ENCODE results near the gene COX14. TPM values are rescaled to one million over a fixed set of nuclear protein-coding genes. Genes with fewer than 3 reads are reported as not detected.

Gene COX14
- total and polyA plus RNA-seq, 5 experiments from 2014 or later: 43.4 to 317 (median 266) TPM

- DNase-seq (no peak), ATAC-seq (no peak)
- POLR2A ChIA-PET: interaction anchor here (0.6 to 5.0 kb wide), 26 partner anchors 8 to 1127 kb away, joined by 3 to 73 read pairs (median 6); partner anchors contain the start of genes ATF1, CERS5, DAZAP2 and GPD1
- Mint-ChIP-seq H3K4me1 (peaks cover 9 to 49% (median 34%) of the 10 kb centered on the region in 4 donors), H3K4me3 (peak overlapping the region; percentile 94 to 99 (median 98)), H3K36me3 (peaks cover 0 to 20% (median 0%) of the 10 kb centered on the region in 3 donors), H3K9me3 (no peaks in the 10 kb centered on the region), H3K27me3 (no peaks in the 10 kb centered on the region), H3K27ac (peak overlapping the region; percentile 90 to 99 (median 98))
These were observed 692 bp upstream of the COX14 start for GRCh38 chr12:50111395-50111692.

- peak in 1 of 10 donors; percentile 6 for DNase-seq
- H3K4me1 Mint-ChIP-seq: peaks cover 12 to 60% (median 46%) of the 10 kb centered on the region in 4 donors
These were observed 601 bp downstream of the COX14 start for GRCh38 chr12:50112456-50113218.

GRCh38 chr12:50117057-50117622, 5.1 kb downstream of the COX14 start:
- Mint-ChIP-seq H3K9me3 (no peaks in the 10 kb centered on the region), H3K36me3 (peaks cover 0 to 70% (median 5%) of the 10 kb centered on the region in 3 donors), H3K27me3 (no peaks in the 10 kb centered on the region), H3K4me1 (peaks cover 21 to 72% (median 55%) of the 10 kb centered on the region in 4 donors), H3K4me3 (peak overlapping the region in 9 of 10 donors; percentile 14 to 76 (median 55)), H3K27ac (peak overlapping the region in 6 of 10 donors; percentile 6 to 85 (median 46))
- DNase-seq (no peak), ATAC-seq (no peak)
- POLR2A ChIA-PET: interaction anchor here (0.5 to 2.5 kb wide), 3 partner anchors 10 to 99 kb away, joined by 3 to 7 read pairs (median 4); no protein-coding TSS in a partner anchor

More at GRCh38 chr12:50112456-50113218, 601 bp downstream of the COX14 start:
- no peaks in the 10 kb centered on the region for H3K27me3 Mint-ChIP-seq
- H3K27ac Mint-ChIP-seq: peak overlapping the region; percentile 94 to 99 (median 98)
- no peak for ATAC-seq
- no peaks in the 10 kb centered on the region for H3K9me3 Mint-ChIP-seq
- H3K4me3 Mint-ChIP-seq: peak overlapping the region; percentile 94 to 99 (median 98)
- POLR2A ChIA-PET: interaction anchor here (0.6 to 5.0 kb wide), 25 partner anchors 8 to 1126 kb away, joined by 3 to 73 read pairs (median 5); partner anchors contain the start of genes ATF1, CERS5, CSRNP2 and DAZAP2
- peaks cover 0 to 33% (median 0%) of the 10 kb centered on the region in 3 donors for H3K36me3 Mint-ChIP-seq

- ATAC-seq: no peak
- H3K27me3 Mint-ChIP-seq: no peaks in the 10 kb centered on the region
- peaks cover 21 to 65% (median 54%) of the 10 kb centered on the region in 4 donors for H3K4me1 Mint-ChIP-seq
- no peak for DNase-seq
- peaks cover 0 to 89% (median 5%) of the 10 kb centered on the region in 3 donors for H3K36me3 Mint-ChIP-seq
- POLR2A ChIA-PET: interaction anchor here (0.5 kb wide), 1 partner anchor 1939 kb away, joined by 3 read pairs; no protein-coding TSS in a partner anchor
- peak overlapping the region in 1 of 10 donors; percentile 29 for H3K27ac Mint-ChIP-seq
- H3K9me3 Mint-ChIP-seq: no peaks in the 10 kb centered on the region
- no peak overlapping the region for H3K4me3 Mint-ChIP-seq
These were observed 7.4 kb downstream of the COX14 start for GRCh38 chr12:50119387-50119786.

- H3K27me3 Mint-ChIP-seq: no peaks in the 10 kb centered on the region
- H3K4me1 Mint-ChIP-seq: peaks cover 24 to 70% (median 59%) of the 10 kb centered on the region in 4 donors
- H3K27ac Mint-ChIP-seq: peak overlapping the region in 4 of 10 donors; percentile 5 to 60 (median 43)
- H3K9me3 Mint-ChIP-seq: no peaks in the 10 kb centered on the region
- peak overlapping the region in 1 of 10 donors; percentile 12 for H3K4me3 Mint-ChIP-seq
- no peak for ATAC-seq
- peaks cover 0 to 88% (median 5%) of the 10 kb centered on the region in 3 donors for H3K36me3 Mint-ChIP-seq
- POLR2A ChIA-PET: interaction anchor here (1.1 to 1.5 kb wide), 2 partner anchors 8 to 35 kb away, joined by 6 to 7 read pairs; partner anchors contain the start of gene COX14
- no peak for DNase-seq
These were observed 8.5 kb downstream of the COX14 start for GRCh38 chr12:50120521-50120920.

GRCh38 chr12:50120953-50121352, 8.9 kb downstream of the COX14 start:
- Mint-ChIP-seq H3K36me3 (peaks cover 0 to 88% (median 5%) of the 10 kb centered on the region in 3 donors), H3K27me3 (no peaks in the 10 kb centered on the region), H3K9me3 (no peaks in the 10 kb centered on the region), H3K27ac (peak overlapping the region in 3 of 10 donors; percentile 5 to 56 (median 54)), H3K4me1 (peaks cover 24 to 70% (median 59%) of the 10 kb centered on the region in 4 donors), H3K4me3 (no peak overlapping the region)
- no peak for ATAC-seq
- DNase-seq: no peak
- POLR2A ChIA-PET: interaction anchor here (1.1 to 1.5 kb wide), 2 partner anchors 9 to 34 kb away, joined by 6 to 7 read pairs; partner anchors contain the start of gene COX14

GRCh38 chr12:50121641-50122040, 9.6 kb downstream of the COX14 start:
- POLR2A ChIA-PET: interaction anchor here (0.7 to 1.9 kb wide), 2 partner anchors 9 to 14 kb away, joined by 3 to 5 read pairs; partner anchors contain the start of gene COX14
- DNase-seq (no peak), ATAC-seq (no peak)
- Mint-ChIP-seq H3K9me3 (no peaks in the 10 kb centered on the region), H3K27ac (peak overlapping the region in 7 of 10 donors; percentile 1 to 64 (median 8)), H3K36me3 (peaks cover 0 to 87% (median 5%) of the 10 kb centered on the region in 3 donors), H3K4me3 (no peak overlapping the region), H3K27me3 (no peaks in the 10 kb centered on the region), H3K4me1 (peaks cover 23 to 69% (median 54%) of the 10 kb centered on the region in 4 donors)

GRCh38 chr12:50123203-50123602, 11.2 kb downstream of the COX14 start:
- DNase-seq (no peak), ATAC-seq (no peak)
- peak overlapping the region in 5 of 10 donors; percentile 14 to 74 (median 24) for H3K27ac Mint-ChIP-seq
- peaks cover 0 to 87% (median 5%) of the 10 kb centered on the region in 3 donors for H3K36me3 Mint-ChIP-seq
- POLR2A ChIA-PET: interaction anchor here (0.7 to 1.9 kb wide), 4 partner anchors 11 to 26 kb away, joined by 3 to 5 read pairs (median 4); partner anchors contain the start of gene COX14
- no peak overlapping the region for H3K4me3 Mint-ChIP-seq
- H3K9me3 Mint-ChIP-seq: no peaks in the 10 kb centered on the region
- H3K4me1 Mint-ChIP-seq: peaks cover 23 to 65% (median 52%) of the 10 kb centered on the region in 4 donors
- no peaks in the 10 kb centered on the region for H3K27me3 Mint-ChIP-seq

- peak overlapping the region in 7 of 10 donors; percentile 5 to 72 (median 49) for H3K27ac Mint-ChIP-seq
- H3K27me3 Mint-ChIP-seq: no peaks in the 10 kb centered on the region
- POLR2A ChIA-PET: interaction anchor here (1.1 to 1.4 kb wide), 2 partner anchors 10 to 15 kb away, joined by 7 to 9 read pairs; partner anchors contain the start of gene COX14
- no peak for ATAC-seq
- H3K4me3 Mint-ChIP-seq: no peak overlapping the region
- peaks cover 15 to 58% (median 32%) of the 10 kb centered on the region in 4 donors for H3K4me1 Mint-ChIP-seq
- peaks cover 0 to 88% (median 8%) of the 10 kb centered on the region in 3 donors for H3K36me3 Mint-ChIP-seq
- no peak for DNase-seq
- no peaks in the 10 kb centered on the region for H3K9me3 Mint-ChIP-seq
These were observed 15.5 kb downstream of the COX14 start for GRCh38 chr12:50127546-50127945.

GRCh38 chr12:50129290-50129689, 17.3 kb downstream of the COX14 start:
- no peaks in the 10 kb centered on the region for H3K27me3 Mint-ChIP-seq
- no peak for DNase-seq
- no peak for ATAC-seq
- POLR2A ChIA-PET: interaction anchor here (0.6 to 1.8 kb wide), 5 partner anchors 13 to 1135 kb away, joined by 3 to 9 read pairs (median 4); partner anchors contain the start of gene COX14
- no peak overlapping the region for H3K4me3 Mint-ChIP-seq
- H3K27ac Mint-ChIP-seq: peak overlapping the region in 1 of 10 donors; percentile 10
- H3K4me1 Mint-ChIP-seq: peaks cover 19 to 55% (median 30%) of the 10 kb centered on the region in 4 donors
- H3K9me3 Mint-ChIP-seq: no peaks in the 10 kb centered on the region
- H3K36me3 Mint-ChIP-seq: peaks cover 0 to 90% (median 9%) of the 10 kb centered on the region in 3 donors

GRCh38 chr12:50132505-50133135, 20.6 kb downstream of the COX14 start:
- H3K4me1 Mint-ChIP-seq: peaks cover 6 to 32% (median 17%) of the 10 kb centered on the region in 4 donors
- H3K9me3 Mint-ChIP-seq: no peaks in the 10 kb centered on the region
- peaks cover 7 to 85% (median 20%) of the 10 kb centered on the region in 3 donors for H3K36me3 Mint-ChIP-seq
- ATAC-seq: peak; percentile 50 to 51
- peak overlapping the region in 9 of 10 donors; percentile 12 to 83 (median 52) for H3K27ac Mint-ChIP-seq
- no peaks in the 10 kb centered on the region for H3K27me3 Mint-ChIP-seq
- no peak overlapping the region for H3K4me3 Mint-ChIP-seq
- POLR2A ChIA-PET: interaction anchor here (1.1 kb wide), 1 partner anchor 21 kb away, joined by 3 read pairs; the partner anchor contains the start of gene COX14
- peak in 4 of 10 donors; percentile 22 to 61 (median 54) for DNase-seq
